ENCODE results near the gene RHOBTB1. TPM values are rescaled to one million over a fixed set of nuclear protein-coding genes. Genes with fewer than 3 reads are reported as not detected.

RHOBTB1 gene
- total RNA-seq, 1 experiment from 2014 or later, result 2.5 TPM

- no peaks in the 10 kb centered on the region; the same call in 1 of the 2 replicates for H3K4me1 ChIP-seq (ENCODE audit: insufficient read depth, low read length)
- TF ChIP-seq CTCF (conservative IDR thresholded peaks at IDR 0.05), result no peak
- H3K4ac ChIP-seq (ENCODE audit: low read depth, low read length), result no peak overlapping the region
- H2BK12ac ChIP-seq (ENCODE audit: insufficient read length, low read depth, low read length), result no peak overlapping the region
- H3K23ac ChIP-seq (ENCODE audit: insufficient read length, low read depth, low read length), result no peak overlapping the region
- Mint-ChIP-seq H3K4me1 (no peaks in the 10 kb centered on the region; a peak in 1 of 4 replicates), H3K9me3 (no peaks in the 10 kb centered on the region), H3K27me3 (ENCODE audit: low read depth) (no peaks in the 10 kb centered on the region), H3K36me3 (ENCODE audit: insufficient read depth in 1 of 3, low read depth in 3 of 3) (no peaks in the 10 kb centered on the region; a peak in 1 of 7 replicates), H3K4me3 (no peak overlapping the region), H3K27ac (no peak overlapping the region; a peak in 1 of 7 replicates)
- no peak overlapping the region for H3T11ph ChIP-seq (ENCODE audit: low read length)
- H2AFZ ChIP-seq (ENCODE audit: low read length), result no peak overlapping the region
- no peaks in the 10 kb centered on the region for H3K23me2 ChIP-seq (ENCODE audit: insufficient read length, low read depth, low read length, poor library complexity, severe bottlenecking)
- no peak overlapping the region for H2BK5ac ChIP-seq (ENCODE audit: insufficient read length, low read length)
- H2BK20ac ChIP-seq (ENCODE audit: low read depth, low read length, poor library complexity, severe bottlenecking), result no peak overlapping the region
- no peak overlapping the region for H3K9ac ChIP-seq (ENCODE audit: extremely low read depth, insufficient read length, low read length)
- no peak overlapping the region for H2BK120ac ChIP-seq (ENCODE audit: low read depth, low read length, poor library complexity, severe bottlenecking)
- no peak overlapping the region for H3K27ac ChIP-seq (ENCODE audit: insufficient read length, low read depth, low read length)
- no peaks in the 10 kb centered on the region for H3K27me3 ChIP-seq (ENCODE audit: insufficient read depth, low read length)
- H4K91ac ChIP-seq (ENCODE audit: insufficient read length, low read depth, low read length), result no peak overlapping the region
- no peak overlapping the region for H2BK15ac ChIP-seq (ENCODE audit: low read depth, low read length)
- H2AK5ac ChIP-seq (ENCODE audit: insufficient read length, low read length), result no peak overlapping the region
- no peak overlapping the region for H3K18ac ChIP-seq (ENCODE audit: insufficient read length, low read depth, low read length)
- no peaks in the 10 kb centered on the region for H4K20me1 ChIP-seq (ENCODE audit: control insufficient read depth, insufficient read depth, insufficient read length)
- no peak overlapping the region for H3K14ac ChIP-seq (ENCODE audit: insufficient read depth, low read length)
- no peak overlapping the region for H3K56ac ChIP-seq (ENCODE audit: insufficient read length, low read depth, low read length)
- no CpG with 5 or more reads among the region's 1 CpG for WGBS (ENCODE audit: extremely low coverage, insufficient read length, low lambda C conversion rate)
- H3K9me3 ChIP-seq (ENCODE audit: control insufficient read depth, low read depth, low read length), result no peaks in the 10 kb centered on the region
- no peaks in the 10 kb centered on the region for H3K79me2 ChIP-seq (ENCODE audit: insufficient read depth, low read length)
- no peak overlapping the region for H4K5ac ChIP-seq (ENCODE audit: insufficient read length, low read depth, low read length)
- no peak for DNase-seq
- H3K79me1 ChIP-seq (ENCODE audit: insufficient read depth, low read depth, low read length, poor library complexity, severe bottlenecking), result no peaks in the 10 kb centered on the region
- no peak overlapping the region for H3K4me2 ChIP-seq (ENCODE audit: insufficient read depth, insufficient read length, low read length)
- no peak overlapping the region for H4K8ac ChIP-seq (replicated peaks; ENCODE audit: insufficient read length, low read depth, low read length)
Measured at GRCh38 chr10:60990663-60991062, 46.7 kb upstream of the RHOBTB1 start.

Data from H9 (cell line).